Esophagus (tissue), 2 donors: ENCODE measurements around the gene ARL16. TPM values are rescaled to one million over a fixed set of nuclear protein-coding genes. Genes with fewer than 3 reads are reported as not detected.

Experiments
- H3K27ac ChIP-seq, 2 donors: one replicate each; pipeline ENCODE4 v1.5.1; 2013; ENCODE audit warnings: low read depth in 2 of 2, mild to moderate bottlenecking in 2 of 2, inconsistent platforms in 1 of 2, low read length in 1 of 2, moderate library complexity in 1 of 2
- H3K27me3 ChIP-seq, 2 donors: one replicate each; pipeline ENCODE4 v1.6.1; 2013; ENCODE audit warnings: low read length in 2 of 2, control low read depth in 1 of 2, mild to moderate bottlenecking in 1 of 2; ENCODE audit not compliant: insufficient read depth in 2 of 2, control insufficient read depth in 1 of 2
- H3K36me3 ChIP-seq, 2 donors: one replicate each; pipeline ENCODE4 v1.6.1; 2013; ENCODE audit warnings: low read length in 1 of 2; ENCODE audit not compliant: control insufficient read depth in 2 of 2, insufficient read depth in 2 of 2
- H3K4me1 ChIP-seq, 2 donors: one replicate each; pipeline ENCODE4 v1.6.1; 2013; ENCODE audit warnings: low read length in 1 of 2; ENCODE audit not compliant: control insufficient read depth in 2 of 2, insufficient read depth in 2 of 2
- H3K4me3 ChIP-seq, 2 donors: one replicate each; pipeline ENCODE4 v1.5.1; 2013; ENCODE audit warnings: low read length in 2 of 2, mild to moderate bottlenecking in 2 of 2, low read depth in 1 of 2, moderate library complexity in 1 of 2
- H3K9me3 ChIP-seq, 2 donors: one replicate each; pipeline ENCODE4 v1.6.1; 2013; ENCODE audit warnings: mild to moderate bottlenecking in 2 of 2, low read depth in 1 of 2, low read length in 1 of 2, moderate library complexity in 1 of 2; ENCODE audit not compliant: control insufficient read depth in 2 of 2, insufficient read depth in 1 of 2
- WGBS, 2 donors: extraction: QIAGEN DNeasy Blood & Tissue Kit; methylation state at CpG; one replicate each; pipeline ENCODE4 v1.1.7; 2013; 5-methylcytosine and 5-hydroxymethylcytosine counted together
- polyA plus RNA-seq, 2 donors: library from polyadenylated mRNA; stranded (reverse); fragments of 200-250 nt; gene quantifications; one replicate each; pipeline ENCODE4 v1.2.3, GENCODE V29; 2013
- donor health status: healthy with polysubstance abuse.
- donor health status: Bipolar disorder and iron deficiency.

Gene ARL16
- polyA plus RNA-seq, 2 donors: 36.2 to 53.9 TPM

- no peaks in the 10 kb centered on the region for H3K9me3 ChIP-seq
- peaks cover 14 to 67% of the 10 kb centered on the region in 2 donors for H3K36me3 ChIP-seq
- no peaks in the 10 kb centered on the region for H3K27me3 ChIP-seq
- 88% methylated on average over 40 to 41 of the region's 41 CpGs for WGBS, 2 donors
- H3K27ac ChIP-seq: no peak overlapping the region
- H3K4me1 ChIP-seq: peaks cover 7 to 22% of the 10 kb centered on the region in 2 donors
- no peak overlapping the region for H3K4me3 ChIP-seq
These were observed 4.4 kb upstream of the ARL16 start for GRCh38 chr17:81687770-81688541.

- H3K4me3 ChIP-seq: no peak overlapping the region
- peaks cover 7 to 25% of the 10 kb centered on the region in 2 donors for H3K4me1 ChIP-seq
- H3K27me3 ChIP-seq: no peaks in the 10 kb centered on the region
- H3K9me3 ChIP-seq: no peaks in the 10 kb centered on the region
- H3K27ac ChIP-seq: no peak overlapping the region
- H3K36me3 ChIP-seq: peaks cover 14 to 56% of the 10 kb centered on the region in 2 donors
- WGBS, 2 donors: 93 to 95% methylated on average over 20 of the region's 20 CpGs
These were observed 3.0 kb upstream of the ARL16 start for GRCh38 chr17:81686614-81687013.

- Histone ChIP-seq H3K4me3 (peak overlapping the region; percentile 87 to 97), H3K27me3 (no peaks in the 10 kb centered on the region), H3K4me1 (peaks cover 6 to 25% of the 10 kb centered on the region in 2 donors), H3K9me3 (no peaks in the 10 kb centered on the region), H3K27ac (peak overlapping the region; percentile 91 to 96), H3K36me3 (peaks cover 5 to 43% of the 10 kb centered on the region in 2 donors)
- WGBS, 2 donors: 44 to 50% methylated on average over 12 of the region's 12 CpGs
These were observed 1.5 kb upstream of the ARL16 start for GRCh38 chr17:81685108-81685507.

- Histone ChIP-seq H3K27me3 (no peaks in the 10 kb centered on the region), H3K9me3 (no peaks in the 10 kb centered on the region), H3K27ac (peak overlapping the region; percentile 91 to 96), H3K4me3 (peak overlapping the region; percentile 87 to 97), H3K36me3 (peaks cover 0 to 36% of the 10 kb centered on the region in 2 donors), H3K4me1 (peaks cover 2 to 25% of the 10 kb centered on the region in 2 donors)
- WGBS, 2 donors: 2% methylated on average over 16 of the region's 16 CpGs
These were observed 880 bp upstream of the ARL16 start for GRCh38 chr17:81684442-81684911.

- H3K9me3 ChIP-seq: no peaks in the 10 kb centered on the region
- H3K4me3 ChIP-seq: peak overlapping the region; percentile 87 to 97
- H3K4me1 ChIP-seq: peaks cover 0 to 18% of the 10 kb centered on the region in 2 donors
- no peaks in the 10 kb centered on the region for H3K27me3 ChIP-seq
- H3K27ac ChIP-seq: peak overlapping the region; percentile 64 to 73
- WGBS, 2 donors: 0 to 1% methylated on average over 33 to 37 of the region's 37 CpGs
- peaks cover 0 to 24% of the 10 kb centered on the region in 2 donors for H3K36me3 ChIP-seq
These were observed 401 bp downstream of the ARL16 start for GRCh38 chr17:81683208-81683583.

GRCh38 chr17:81682565-81683207, 911 bp downstream of the ARL16 start:
- Histone ChIP-seq H3K4me1 (peaks cover 0 to 18% of the 10 kb centered on the region in 2 donors), H3K4me3 (peak overlapping the region; percentile 87 to 97), H3K27me3 (no peaks in the 10 kb centered on the region), H3K27ac (peak overlapping the region in 1 of 2 donors; percentile 73), H3K36me3 (peaks cover 0 to 19% of the 10 kb centered on the region in 2 donors), H3K9me3 (no peaks in the 10 kb centered on the region)
- WGBS, 2 donors: 38 to 39% methylated on average over 19 of the region's 19 CpGs

GRCh38 chr17:81681672-81682071, 1.9 kb downstream of the ARL16 start:
- WGBS, 2 donors: 63 to 72% methylated on average over 17 of the region's 17 CpGs
- H3K27me3 ChIP-seq: no peaks in the 10 kb centered on the region
- no peak overlapping the region for H3K4me3 ChIP-seq
- H3K4me1 ChIP-seq: peaks cover 0 to 18% of the 10 kb centered on the region in 2 donors
- no peak overlapping the region for H3K27ac ChIP-seq
- no peaks in the 10 kb centered on the region for H3K9me3 ChIP-seq
- H3K36me3 ChIP-seq: peaks cover 0 to 10% of the 10 kb centered on the region in 2 donors

GRCh38 chr17:81680150-81680549, 3.4 kb downstream of the ARL16 start:
- Histone ChIP-seq H3K27ac (no peak overlapping the region), H3K4me3 (no peak overlapping the region), H3K36me3 (peaks cover 0 to 2% of the 10 kb centered on the region in 2 donors), H3K9me3 (no peaks in the 10 kb centered on the region), H3K27me3 (no peaks in the 10 kb centered on the region), H3K4me1 (peaks cover 0 to 13% of the 10 kb centered on the region in 2 donors)
- 83 to 84% methylated on average over 11 of the region's 11 CpGs for WGBS, 2 donors

GRCh38 chr17:81676906-81677305, 6.7 kb downstream of the ARL16 start:
- WGBS, 2 donors: 83 to 84% methylated on average over 17 of the region's 17 CpGs
- Histone ChIP-seq H3K4me3 (no peak overlapping the region), H3K9me3 (no peaks in the 10 kb centered on the region), H3K27ac (no peak overlapping the region), H3K36me3 (peaks cover 8 to 21% of the 10 kb centered on the region in 2 donors), H3K27me3 (no peaks in the 10 kb centered on the region), H3K4me1 (no peaks in the 10 kb centered on the region)
